ENCODE data around the gene PTPRN2.

The PTPRN2 gene

DNA sequence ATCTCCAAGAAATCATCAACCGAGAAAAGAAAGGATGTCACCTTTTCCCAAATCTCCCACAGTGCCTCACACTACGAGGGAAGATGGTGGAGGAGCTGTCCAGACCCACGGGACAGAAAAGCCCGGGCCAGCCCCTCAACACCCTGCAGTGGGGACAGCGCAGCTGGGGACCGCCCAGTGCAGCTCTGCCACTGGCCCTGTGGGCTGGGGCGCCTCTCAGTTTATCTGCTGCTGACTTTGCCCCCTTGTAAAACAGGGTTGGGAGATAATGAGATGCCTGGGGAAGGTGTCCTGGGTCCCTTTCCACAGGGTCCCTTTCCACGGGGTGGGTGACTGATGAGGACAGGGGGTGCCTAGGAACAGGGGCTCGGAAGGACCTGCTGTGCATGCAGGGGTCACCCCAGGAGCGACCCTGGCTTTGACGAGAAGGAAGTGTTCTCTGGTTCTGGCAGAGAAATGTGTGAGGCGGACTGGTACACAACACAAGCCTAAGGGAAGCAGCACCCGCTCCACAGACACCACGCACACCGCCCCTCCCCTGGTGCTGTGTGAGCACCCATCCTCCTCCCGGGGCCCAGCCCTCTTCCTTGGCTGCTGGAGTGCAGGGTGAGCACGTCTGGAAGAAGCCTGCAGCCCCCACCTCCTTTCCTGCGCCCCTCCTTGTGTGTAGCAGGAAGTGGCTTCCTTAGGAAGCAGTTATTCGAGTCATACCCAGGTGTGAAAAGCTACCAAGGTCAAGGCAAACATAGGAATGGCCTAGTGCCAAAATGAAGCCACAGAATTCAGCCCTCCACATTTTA, 911.0 kb downstream of the PTPRN2 start:
- TF ChIP-seq, protein P1, sequence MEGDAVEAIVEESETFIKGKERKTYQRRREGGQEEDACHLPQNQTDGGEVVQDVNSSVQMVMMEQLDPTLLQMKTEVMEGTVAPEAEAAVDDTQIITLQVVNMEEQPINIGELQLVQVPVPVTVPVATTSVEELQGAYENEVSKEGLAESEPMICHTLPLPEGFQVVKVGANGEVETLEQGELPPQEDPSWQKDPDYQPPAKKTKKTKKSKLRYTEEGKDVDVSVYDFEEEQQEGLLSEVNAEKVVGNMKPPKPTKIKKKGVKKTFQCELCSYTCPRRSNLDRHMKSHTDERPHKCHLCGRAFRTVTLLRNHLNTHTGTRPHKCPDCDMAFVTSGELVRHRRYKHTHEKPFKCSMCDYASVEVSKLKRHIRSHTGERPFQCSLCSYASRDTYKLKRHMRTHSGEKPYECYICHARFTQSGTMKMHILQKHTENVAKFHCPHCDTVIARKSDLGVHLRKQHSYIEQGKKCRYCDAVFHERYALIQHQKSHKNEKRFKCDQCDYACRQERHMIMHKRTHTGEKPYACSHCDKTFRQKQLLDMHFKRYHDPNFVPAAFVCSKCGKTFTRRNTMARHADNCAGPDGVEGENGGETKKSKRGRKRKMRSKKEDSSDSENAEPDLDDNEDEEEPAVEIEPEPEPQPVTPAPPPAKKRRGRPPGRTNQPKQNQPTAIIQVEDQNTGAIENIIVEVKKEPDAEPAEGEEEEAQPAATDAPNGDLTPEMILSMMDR (IDR thresholded peaks at IDR 0.05; ENCODE audit: low read depth, low read length): no peak
- DNase-seq (ENCODE audit: extremely low read depth, low read depth): no peak

DNA sequence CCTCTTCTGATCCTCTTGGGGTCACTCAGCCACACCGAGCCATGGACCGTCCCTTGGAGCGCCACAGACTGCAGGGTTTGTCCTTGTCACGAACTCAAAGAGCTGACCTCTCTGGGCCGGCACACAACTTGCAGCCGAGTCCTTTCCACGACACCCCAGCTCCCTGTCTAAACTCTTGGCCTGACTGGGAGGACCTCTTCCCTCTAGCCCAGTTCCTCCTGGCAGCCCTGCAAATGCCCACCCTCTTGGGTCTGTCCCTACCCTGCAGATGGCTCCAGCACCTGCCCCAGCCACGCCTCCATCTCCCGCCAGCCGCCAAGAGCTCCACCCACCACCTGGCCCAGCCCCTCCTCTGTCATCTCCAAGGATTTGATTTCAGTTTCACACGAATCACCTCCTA, 911.6 kb downstream of the PTPRN2 start:
- TF ChIP-seq, protein P1 (IDR thresholded peaks at IDR 0.05; ENCODE audit: low read depth, low read length): no peak
- no peak for DNase-seq (ENCODE audit: extremely low read depth, low read depth)

DNA sequence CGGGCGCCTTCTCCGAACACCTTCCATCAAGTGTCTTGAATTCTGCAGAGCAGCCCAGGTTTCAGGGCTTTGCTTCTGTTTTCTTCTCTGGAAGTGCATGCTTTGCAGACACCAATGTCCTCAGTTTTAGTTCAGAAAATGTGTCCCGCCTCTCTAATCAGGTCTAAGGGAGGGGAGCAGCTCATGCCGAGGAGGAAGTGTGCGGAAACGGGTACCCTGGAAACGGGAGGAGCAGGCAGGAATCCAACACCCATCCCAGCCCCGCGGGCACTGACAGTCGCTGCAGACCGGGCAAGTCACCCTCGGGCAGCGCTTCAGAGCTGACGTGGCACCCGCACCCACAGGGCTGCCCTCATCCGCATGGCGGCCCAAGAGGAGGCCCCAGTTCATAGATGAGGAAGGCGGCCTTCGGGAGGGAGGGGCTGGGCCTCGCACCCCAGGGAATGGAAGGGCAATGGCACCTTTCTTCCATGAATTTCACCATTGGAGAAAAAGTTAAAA, 912.1 kb downstream of the PTPRN2 start:
- no peak for DNase-seq (ENCODE audit: extremely low read depth, low read depth)
- TF ChIP-seq, protein P1 (IDR thresholded peaks at IDR 0.05; ENCODE audit: low read depth, low read length): no peak

DNA sequence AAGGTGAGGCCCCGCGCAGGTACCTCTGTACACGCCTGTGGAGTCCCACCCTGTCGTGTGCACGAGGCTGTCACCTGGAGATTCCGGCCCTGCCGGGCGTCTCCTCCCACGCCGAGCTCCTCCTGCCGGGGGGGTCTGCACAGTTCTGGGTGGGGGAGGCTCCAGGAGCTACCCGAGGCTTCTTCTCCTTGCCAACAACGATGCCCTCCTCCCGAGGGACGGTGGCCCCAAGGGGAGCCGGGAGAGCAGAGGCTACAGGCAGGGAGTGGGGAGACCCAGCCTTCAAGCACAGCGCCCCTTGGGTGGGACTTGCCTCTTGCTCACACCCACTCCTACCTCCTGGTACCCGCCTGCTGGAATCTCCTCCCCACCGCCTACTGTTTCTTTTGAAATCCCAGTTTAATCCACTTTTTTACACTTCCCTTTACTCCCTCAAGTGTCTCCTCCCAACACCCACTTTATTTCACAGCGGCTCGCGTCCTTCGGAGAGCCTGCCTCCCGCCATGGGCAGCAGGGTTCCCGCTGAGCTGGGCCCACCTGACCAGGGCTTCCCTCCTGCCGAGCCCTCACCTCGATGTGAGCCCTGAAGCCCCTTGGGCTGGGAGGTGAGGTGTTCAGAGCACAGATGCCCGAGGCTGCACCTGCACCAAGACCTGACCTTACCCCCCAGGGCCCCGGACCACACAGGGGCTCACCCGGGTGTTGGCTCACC, 912.8 kb downstream of the PTPRN2 start:
- no peak for DNase-seq (ENCODE audit: extremely low read depth, low read depth)
- TF ChIP-seq, protein P1 (IDR thresholded peaks at IDR 0.05; ENCODE audit: low read depth, low read length): no peak

DNA sequence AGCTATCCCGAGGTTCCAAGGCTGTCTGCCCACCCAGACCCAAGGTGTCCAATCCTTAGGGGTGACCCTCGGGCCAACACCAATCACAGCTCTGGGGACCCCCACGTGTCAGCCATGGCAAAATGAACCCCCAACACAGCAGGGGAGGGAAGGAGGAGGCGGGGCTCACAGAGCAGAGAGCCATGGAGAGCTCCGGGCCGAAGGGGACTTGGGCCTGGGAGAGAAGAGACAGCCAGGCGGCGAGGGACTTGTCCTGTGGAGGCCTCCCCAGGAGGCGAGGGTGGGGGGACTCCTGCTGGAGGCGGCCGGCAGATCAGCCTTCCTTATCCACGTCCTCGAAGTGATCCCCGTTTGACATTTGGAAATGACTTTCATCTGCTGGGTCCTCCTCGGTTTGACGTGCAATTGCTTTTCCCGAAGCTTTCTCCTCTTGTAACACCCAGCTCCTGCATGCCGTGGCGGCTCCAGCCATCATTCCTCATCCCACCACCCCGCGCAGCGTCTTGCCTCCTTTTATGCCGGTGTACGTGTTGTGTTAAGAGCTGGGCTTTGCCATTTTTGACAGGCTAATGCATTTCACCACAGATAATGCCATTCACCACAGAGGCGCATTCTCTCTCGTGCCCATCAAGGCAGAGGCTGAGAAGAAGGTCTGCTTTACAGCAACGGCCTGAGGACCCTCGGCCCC, 913.5 kb downstream of the PTPRN2 start:
- DNase-seq (ENCODE audit: extremely low read depth, low read depth): no peak
- TF ChIP-seq, protein P1 (IDR thresholded peaks at IDR 0.05; ENCODE audit: low read depth, low read length): no peak

DNA sequence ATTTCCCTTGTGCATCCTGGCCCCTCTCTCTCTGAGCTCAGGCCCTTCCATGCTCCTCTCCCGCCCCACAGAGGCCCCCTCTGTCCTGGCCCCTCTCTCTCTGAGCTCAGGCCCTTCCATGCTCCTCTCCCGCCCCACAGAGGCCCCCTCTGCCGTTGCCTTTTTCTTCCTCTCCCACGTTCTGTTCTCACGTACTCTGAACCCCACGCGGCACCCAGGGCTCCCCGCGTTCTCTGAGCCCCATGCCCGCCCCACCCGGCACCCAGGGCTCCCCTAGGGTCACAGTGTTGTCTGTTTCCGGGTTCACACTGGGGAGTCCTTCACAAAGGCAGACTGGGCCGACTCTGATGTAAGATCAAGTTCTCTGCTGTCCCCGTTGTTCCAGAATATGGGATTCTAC, 914.0 kb downstream of the PTPRN2 start:
- no peak for DNase-seq (ENCODE audit: extremely low read depth, low read depth)
- TF ChIP-seq, protein P1 (IDR thresholded peaks at IDR 0.05; ENCODE audit: low read depth, low read length): no peak

All from AG09319 (cell line).